ENCODE data around the gene PSG5.
"Not testable (repeated sequence)": the region's sequence is repeated elsewhere in the genome, so short reads cannot be mapped to it uniquely, and the experiment has no call there.

Gene PSG5

DNA sequence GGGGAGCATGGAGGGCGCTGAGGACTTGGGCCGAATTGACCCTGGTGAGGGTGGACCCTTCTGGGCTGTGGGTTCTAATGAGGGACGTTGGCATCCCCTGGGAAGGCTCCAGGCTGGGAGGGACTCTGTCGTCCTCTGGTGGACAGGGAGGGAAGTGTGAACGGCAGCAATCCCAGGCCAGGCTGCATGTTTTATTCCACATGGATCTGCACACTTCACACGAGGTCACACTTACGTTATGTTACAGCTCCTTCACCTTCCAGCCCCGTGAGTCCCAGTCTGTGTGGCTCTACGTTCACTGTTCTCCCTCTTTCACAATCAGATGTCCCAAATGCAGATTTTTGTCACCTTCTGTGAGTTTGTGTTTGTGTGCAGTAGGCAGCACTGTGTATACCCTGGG lies 1.8 kb upstream of the PSG5 start:
- DNase-seq (ENCODE audit: low read depth in 2 of 2) = not testable (repeated sequence)

DNA sequence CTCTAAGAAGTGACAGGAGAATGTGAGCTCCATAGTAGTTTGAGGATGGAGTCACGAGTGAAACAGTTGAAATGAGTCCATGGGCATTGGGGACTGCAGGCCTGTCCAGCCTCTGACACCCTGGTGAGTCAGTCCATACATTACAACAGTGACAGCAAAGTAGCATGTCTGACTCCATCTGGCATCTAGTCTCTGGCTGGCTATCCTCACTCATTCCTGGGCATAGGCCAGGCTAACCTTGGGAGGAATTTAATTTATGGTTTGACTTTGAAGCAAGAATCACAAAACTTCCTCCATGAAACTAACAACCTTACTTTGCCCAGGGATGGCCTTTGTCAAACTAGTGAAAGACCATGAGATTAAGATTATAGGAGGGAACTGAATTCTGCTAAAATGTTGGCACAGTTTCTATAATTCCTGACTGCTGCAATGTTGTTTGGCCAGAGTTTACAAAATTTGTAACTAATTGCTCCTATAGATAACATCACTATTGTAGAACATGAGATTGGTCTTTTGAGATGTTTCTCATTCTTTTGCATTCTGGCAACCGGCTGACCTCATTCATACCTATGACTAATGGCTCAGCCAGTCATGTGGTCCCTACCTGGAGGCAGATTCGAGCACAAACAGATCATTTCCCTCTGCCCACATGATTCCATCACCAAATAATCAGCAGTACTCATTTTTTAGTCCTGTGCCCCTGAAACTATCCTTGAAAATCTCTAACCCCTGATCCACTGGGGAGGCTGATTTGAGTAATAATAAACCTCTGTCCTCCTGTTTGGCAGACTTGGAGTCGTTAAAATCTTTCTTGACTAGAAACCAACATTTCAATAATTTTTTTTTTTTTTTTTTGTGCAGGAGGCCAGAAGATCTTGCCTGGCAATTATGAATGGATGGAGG lies 4.2 kb downstream of the PSG5 start:
- DNase-seq (ENCODE audit: low read depth in 2 of 2) = not testable (repeated sequence)

DNA sequence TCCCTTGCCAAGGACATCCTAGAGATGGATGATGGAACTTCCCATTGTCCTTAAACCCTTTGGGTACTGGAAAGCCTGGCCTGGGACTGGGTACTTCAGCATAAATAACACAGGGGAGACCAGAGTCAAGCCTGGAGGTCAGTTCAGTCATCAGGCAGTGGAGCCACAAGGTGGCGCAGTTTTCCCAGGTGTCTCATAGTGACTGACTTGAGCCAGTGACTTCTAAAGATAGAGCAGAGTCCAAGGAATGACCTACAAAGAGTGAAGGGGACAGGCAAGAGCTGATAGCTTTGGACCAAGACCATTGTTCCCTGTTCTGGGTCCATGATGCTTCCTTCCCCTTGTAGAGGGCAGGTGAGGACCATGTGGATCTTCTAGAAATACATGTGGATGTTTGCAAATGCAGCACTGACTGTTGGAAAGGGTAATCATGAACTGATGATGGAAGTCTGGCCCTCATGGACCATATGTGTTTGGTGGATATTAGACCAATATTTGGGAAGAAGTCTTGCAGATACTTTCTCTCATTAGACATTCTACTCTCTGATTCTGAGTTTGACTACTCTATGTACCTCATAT lies 6.7 kb downstream of the PSG5 start:
- not testable (repeated sequence) for DNase-seq (ENCODE audit: low read depth in 2 of 2)

DNA sequence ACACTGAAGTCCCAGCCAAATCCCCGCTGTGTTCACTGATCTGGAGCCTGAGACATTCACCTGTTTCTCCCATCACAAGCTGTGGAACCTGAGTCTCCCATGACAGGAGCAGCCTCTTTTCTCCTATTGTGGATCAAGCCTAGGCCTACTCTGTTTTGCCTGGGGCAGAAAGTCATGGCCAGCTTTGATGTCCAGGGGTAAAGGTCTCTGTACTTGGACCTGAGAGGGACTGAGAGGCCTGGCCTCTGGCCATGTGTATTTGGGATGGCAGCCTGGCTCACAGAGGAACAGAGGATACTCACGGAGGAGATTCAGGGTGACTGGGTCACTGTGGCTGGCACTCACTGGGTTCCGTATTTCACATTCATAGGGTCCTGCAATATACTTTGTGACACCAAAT lies 7.8 kb downstream of the PSG5 start:
- not testable (repeated sequence) for DNase-seq (ENCODE audit: low read depth in 2 of 2)

DNA sequence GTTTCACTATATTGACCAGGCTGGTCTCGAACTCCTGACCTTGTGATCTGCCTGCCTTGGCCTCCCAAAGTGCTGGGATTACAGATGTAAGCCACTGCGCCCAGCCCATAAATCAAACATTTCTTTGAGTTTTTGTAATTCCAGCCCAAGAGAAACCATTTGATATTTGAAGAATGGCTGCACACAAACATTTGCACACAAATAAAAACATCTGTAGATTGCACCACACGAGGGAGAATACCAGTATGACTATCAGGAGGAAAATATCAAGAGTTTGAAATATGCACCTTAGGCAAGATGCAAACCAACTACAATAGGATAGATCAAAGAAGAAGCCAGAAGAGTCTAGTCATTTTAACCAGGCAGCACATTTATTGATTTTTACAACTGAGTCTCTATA lies 20.4 kb downstream of the PSG5 start:
- not testable (repeated sequence) for DNase-seq (ENCODE audit: low read depth in 2 of 2)

GRCh38 chr19:43163135-43163534 lies 23.2 kb downstream of the PSG5 start:
- not testable (repeated sequence) for DNase-seq (ENCODE audit: low read depth in 2 of 2)

DNA sequence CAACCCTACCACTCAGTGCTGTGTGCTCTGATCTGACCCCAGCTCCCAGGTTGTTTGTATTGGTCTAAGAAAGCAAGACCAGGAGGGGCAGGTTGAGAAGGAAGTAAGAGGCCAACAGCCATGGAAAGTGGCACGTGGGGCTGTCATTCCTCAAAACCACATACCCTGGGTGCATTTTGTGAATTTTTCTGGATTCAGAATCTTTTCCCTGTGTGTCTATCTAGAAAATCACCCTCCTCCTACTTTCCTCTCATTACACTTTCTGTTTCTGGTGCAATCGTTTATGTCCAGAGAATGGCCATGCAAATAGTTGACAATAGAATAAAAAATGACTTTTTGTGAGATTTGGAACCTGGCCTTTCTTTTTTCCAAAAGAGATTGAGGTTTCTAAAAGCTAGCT lies 24.1 kb downstream of the PSG5 start:
- DNase-seq (ENCODE audit: low read depth in 2 of 2) = not testable (repeated sequence)

- DNase-seq (ENCODE audit: low read depth in 2 of 2) = no peak
Observed at GRCh38 chr19:43152214-43152613, 34.1 kb downstream of the PSG5 start.

GRCh38 chr19:43149788-43150187 lies 36.5 kb downstream of the PSG5 start:
- DNase-seq (ENCODE audit: low read depth in 2 of 2) = not testable (repeated sequence)

GRCh38 chr19:43148233-43148632 lies 38.1 kb downstream of the PSG5 start:
- no peak for DNase-seq (ENCODE audit: low read depth in 2 of 2)

DNA sequence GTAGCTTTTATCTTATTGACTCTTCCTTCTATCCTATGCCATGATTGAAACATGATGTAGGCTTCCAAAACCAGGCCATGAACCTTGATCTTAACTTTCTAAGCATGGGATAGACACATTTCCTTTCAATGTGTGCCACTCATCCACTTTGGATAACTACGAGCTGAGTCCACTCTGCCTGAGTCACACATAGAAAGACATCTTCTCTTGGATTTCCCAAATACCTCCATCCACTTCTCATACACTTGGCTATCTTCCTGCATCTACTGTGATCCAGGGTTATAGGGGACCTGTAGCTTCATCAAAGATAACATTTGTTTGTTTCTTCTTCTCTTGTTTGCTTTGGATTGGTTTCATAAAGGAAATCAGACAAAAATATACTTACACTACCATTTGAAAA lies 44.6 kb downstream of the PSG5 start:
- not testable (repeated sequence) for DNase-seq (ENCODE audit: low read depth in 2 of 2)

- DNase-seq (ENCODE audit: low read depth in 2 of 2) = no peak
Observed at GRCh38 chr19:43132696-43133095, 53.6 kb downstream of the PSG5 start.

- not testable (repeated sequence) for DNase-seq (ENCODE audit: low read depth in 2 of 2)
Observed at GRCh38 chr19:43131281-43131842, 55.0 kb downstream of the PSG5 start.

- DNase-seq (ENCODE audit: low read depth in 2 of 2) = not testable (repeated sequence)
Observed at GRCh38 chr19:43129197-43129596, 57.1 kb downstream of the PSG5 start.

DNA sequence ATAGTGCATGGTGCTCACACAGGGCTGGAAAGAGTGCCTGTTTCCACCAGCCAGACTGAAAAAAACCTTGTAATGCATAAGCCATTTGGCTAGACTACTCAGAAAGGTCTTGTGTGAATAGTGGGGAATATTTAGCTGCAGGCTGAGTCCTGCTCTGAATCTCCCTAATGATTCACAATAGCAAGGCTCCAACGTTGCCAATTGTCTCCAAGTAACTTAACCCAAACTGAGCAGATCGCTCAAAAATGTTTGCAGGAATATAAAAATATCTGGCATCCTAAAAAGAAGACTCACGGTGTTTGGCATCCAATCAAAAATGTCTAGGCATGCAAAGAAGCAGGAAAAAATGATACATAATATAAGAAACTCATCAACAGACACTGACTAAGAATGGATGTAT lies 59.0 kb downstream of the PSG5 start:
- DNase-seq (ENCODE audit: low read depth in 2 of 2) = not testable (repeated sequence)

DNA sequence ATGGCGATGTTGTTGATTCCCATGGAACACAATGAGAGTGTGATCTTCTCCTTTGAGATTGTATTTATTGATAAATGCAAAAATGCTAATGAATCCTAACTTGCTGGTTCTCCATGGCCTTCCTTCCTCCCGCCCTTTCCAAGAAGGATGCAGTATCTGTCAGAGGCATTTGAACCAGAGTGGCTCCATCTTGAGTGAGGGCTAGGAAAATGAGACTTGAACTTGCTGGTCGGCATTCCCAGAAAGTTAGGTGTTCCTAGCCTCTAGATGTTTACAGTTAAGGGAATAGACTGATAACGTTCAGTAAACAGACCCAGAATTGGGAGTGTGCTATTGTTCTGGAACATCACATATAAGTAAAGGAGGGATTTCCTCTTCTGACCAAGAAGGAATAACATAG lies 59.6 kb downstream of the PSG5 start:
- DNase-seq (ENCODE audit: low read depth in 2 of 2) = no peak

GRCh38 chr19:43124360-43124759 lies 62.0 kb downstream of the PSG5 start:
- DNase-seq (ENCODE audit: low read depth in 2 of 2) = no peak

DNA sequence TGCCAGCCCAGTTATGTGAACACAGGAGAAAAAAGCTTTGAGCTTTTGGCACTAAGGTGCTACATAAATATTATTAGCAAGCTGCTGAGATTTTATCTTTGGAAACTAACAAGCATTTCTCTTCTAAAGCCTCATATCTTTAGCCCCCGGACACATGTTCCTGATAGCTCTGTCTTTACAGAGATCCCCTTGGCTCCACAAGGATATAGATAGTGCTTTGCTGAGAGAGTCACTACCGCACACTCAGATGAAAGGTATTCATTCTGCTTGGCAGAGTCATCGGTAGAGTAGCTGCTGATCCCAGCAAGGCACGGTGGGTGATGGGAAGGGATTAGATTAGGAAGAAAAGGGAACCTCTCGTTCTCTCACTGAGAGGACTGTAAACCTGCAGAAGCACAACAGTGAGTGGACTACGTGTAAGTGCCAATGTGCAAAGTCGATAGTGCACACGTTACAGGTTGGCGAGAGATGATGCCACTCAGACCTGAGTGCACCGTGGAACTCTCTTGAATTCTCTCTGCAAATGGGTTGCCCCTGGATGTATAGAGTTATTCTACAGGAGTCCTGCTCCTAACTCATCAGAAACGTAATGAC lies 65.8 kb downstream of the PSG5 start:
- DNase-seq (ENCODE audit: low read depth in 2 of 2) = not testable (repeated sequence)

- DNase-seq (ENCODE audit: low read depth in 2 of 2) = not testable (repeated sequence)
Observed at GRCh38 chr19:43119526-43119925, 66.8 kb downstream of the PSG5 start.
